ENCODE data around the gene PPP1R3G. TPM values are rescaled to one million over a fixed set of nuclear protein-coding genes. Genes with fewer than 3 reads are reported as not detected.

Gene PPP1R3G
- total RNA-seq, 1 experiment from 2014 or later: 0.44 TPM

- no peak overlapping the region for H3K27ac ChIP-seq (ENCODE audit: low read length)
- ChIA-PET CTCF (interaction anchor here (0.6 kb wide), 1 partner anchor 108 kb away, joined by 3 read pairs; no protein-coding TSS in a partner anchor), POLR2A (no interaction called here)
- intact Hi-C loops (cut with micrococcal nuclease; ENCODE audit: unreplicated experiment) (no loop called here), in situ Hi-C loops (cut with HindIII; ENCODE audit: low pct_unique_long_range_greater_than_20kb, low sequenced_read_pairs) (no loop called here)
- BruUV-seq (replicated peaks): no TSS peak
- TF ChIP-seq POLR2AphosphoS5 (IDR thresholded peaks at IDR 0.05; ENCODE audit: low read depth, low read length) (no peak), SIN3A (IDR thresholded peaks at IDR 0.05; ENCODE audit: borderline replicate concordance, insufficient read depth, low read depth, low read length) (no peak), TCF7L2 (IDR thresholded peaks at IDR 0.05; ENCODE audit: low read depth, low read length) (no peak)
- TF ChIP-seq, protein P1, sequence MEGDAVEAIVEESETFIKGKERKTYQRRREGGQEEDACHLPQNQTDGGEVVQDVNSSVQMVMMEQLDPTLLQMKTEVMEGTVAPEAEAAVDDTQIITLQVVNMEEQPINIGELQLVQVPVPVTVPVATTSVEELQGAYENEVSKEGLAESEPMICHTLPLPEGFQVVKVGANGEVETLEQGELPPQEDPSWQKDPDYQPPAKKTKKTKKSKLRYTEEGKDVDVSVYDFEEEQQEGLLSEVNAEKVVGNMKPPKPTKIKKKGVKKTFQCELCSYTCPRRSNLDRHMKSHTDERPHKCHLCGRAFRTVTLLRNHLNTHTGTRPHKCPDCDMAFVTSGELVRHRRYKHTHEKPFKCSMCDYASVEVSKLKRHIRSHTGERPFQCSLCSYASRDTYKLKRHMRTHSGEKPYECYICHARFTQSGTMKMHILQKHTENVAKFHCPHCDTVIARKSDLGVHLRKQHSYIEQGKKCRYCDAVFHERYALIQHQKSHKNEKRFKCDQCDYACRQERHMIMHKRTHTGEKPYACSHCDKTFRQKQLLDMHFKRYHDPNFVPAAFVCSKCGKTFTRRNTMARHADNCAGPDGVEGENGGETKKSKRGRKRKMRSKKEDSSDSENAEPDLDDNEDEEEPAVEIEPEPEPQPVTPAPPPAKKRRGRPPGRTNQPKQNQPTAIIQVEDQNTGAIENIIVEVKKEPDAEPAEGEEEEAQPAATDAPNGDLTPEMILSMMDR (IDR thresholded peaks at IDR 0.05): no peak
- TF ChIP-seq, protein P2, sequence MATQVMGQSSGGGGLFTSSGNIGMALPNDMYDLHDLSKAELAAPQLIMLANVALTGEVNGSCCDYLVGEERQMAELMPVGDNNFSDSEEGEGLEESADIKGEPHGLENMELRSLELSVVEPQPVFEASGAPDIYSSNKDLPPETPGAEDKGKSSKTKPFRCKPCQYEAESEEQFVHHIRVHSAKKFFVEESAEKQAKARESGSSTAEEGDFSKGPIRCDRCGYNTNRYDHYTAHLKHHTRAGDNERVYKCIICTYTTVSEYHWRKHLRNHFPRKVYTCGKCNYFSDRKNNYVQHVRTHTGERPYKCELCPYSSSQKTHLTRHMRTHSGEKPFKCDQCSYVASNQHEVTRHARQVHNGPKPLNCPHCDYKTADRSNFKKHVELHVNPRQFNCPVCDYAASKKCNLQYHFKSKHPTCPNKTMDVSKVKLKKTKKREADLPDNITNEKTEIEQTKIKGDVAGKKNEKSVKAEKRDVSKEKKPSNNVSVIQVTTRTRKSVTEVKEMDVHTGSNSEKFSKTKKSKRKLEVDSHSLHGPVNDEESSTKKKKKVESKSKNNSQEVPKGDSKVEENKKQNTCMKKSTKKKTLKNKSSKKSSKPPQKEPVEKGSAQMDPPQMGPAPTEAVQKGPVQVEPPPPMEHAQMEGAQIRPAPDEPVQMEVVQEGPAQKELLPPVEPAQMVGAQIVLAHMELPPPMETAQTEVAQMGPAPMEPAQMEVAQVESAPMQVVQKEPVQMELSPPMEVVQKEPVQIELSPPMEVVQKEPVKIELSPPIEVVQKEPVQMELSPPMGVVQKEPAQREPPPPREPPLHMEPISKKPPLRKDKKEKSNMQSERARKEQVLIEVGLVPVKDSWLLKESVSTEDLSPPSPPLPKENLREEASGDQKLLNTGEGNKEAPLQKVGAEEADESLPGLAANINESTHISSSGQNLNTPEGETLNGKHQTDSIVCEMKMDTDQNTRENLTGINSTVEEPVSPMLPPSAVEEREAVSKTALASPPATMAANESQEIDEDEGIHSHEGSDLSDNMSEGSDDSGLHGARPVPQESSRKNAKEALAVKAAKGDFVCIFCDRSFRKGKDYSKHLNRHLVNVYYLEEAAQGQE (IDR thresholded peaks at IDR 0.05; ENCODE audit: insufficient read depth in 1 of 2, low read depth in 2 of 2, low read length in 1 of 2): no peak
- no peaks in the 10 kb centered on the region for H3K9me3 ChIP-seq (ENCODE audit: control insufficient read depth, insufficient read depth, low read depth, low read length)
- ATAC-seq (no peak), DNase-seq (ENCODE audit: low read depth, low spot score) (no peak)
- H3K36me3 ChIP-seq (ENCODE audit: control insufficient read depth, insufficient read depth, low read length): no peaks in the 10 kb centered on the region
- H3K4me1 ChIP-seq (ENCODE audit: control insufficient read depth, insufficient read depth, low read length): no peaks in the 10 kb centered on the region
- H3K27me3 ChIP-seq (ENCODE audit: control insufficient read depth, insufficient read depth, low read length): no peaks in the 10 kb centered on the region
- H3K4me3 ChIP-seq (ENCODE audit: low read depth in 2 of 2, low read length in 2 of 2): no peak overlapping the region
Measured at GRCh38 chr6:5136851-5137250, 51.7 kb downstream of the PPP1R3G start.

Other genes starting within 250 kb of the PPP1R3G start
- gene RPP40, start 81.3 kb upstream of the PPP1R3G start, total RNA-seq (2021; ENCODE audit: unreplicated experiment): 25.9 TPM
- 27.4 TPM for gene LYRM4, start 175.6 kb downstream of the PPP1R3G start, total RNA-seq (2021; ENCODE audit: unreplicated experiment)
- 12.8 TPM for gene FARS2, start 176.2 kb downstream of the PPP1R3G start, total RNA-seq (2021; ENCODE audit: unreplicated experiment)